GM23338 (cell line): Measurements from ENCODE around the gene ADAMTS4. TPM values are rescaled to one million over a fixed set of nuclear protein-coding genes. Genes with fewer than 3 reads are reported as not detected.
A peak's percentile ranks its signal among the peaks of the same experiment; 100 is the strongest.

Experiments used
- ATAC-seq: fragments of 200-7000 bp; cut with Tn5 transposase; 3 replicates; pipeline ENCODE4 v1.9.1; 2020
- DNase-seq: peaks from one replicate; pipeline ENCODE4 v3.0.0-alpha.2; 2015; ENCODE audit warnings: low spot score
- H2AFZ ChIP-seq: fragments of 200-600 bp; sonication (generic); 2 replicates; pipeline ENCODE4 v1.8.0; 2016; ENCODE audit warnings: antibody characterized with exemption, mild to moderate bottlenecking, moderate library complexity
- H3F3A ChIP-seq: fragments of 200-600 bp; sonication (generic); replicated peaks from 2 replicates; pipeline ENCODE4 v1.8.0; 2017; ENCODE audit warnings: antibody characterized with exemption, mixed run types, low read depth
- H3K27ac ChIP-seq: fragments of 200-600 bp; sonication (generic); 2 replicates; pipeline ENCODE4 v1.6.1; 2016; ENCODE audit warnings: low read depth
- H3K27me3 ChIP-seq: fragments of 200-600 bp; sonication (generic); 2 replicates; pipeline ENCODE4 v1.8.0; 2016; ENCODE audit warnings: mild to moderate bottlenecking, mixed run types, moderate library complexity; ENCODE audit not compliant: insufficient read depth
- H3K36me3 ChIP-seq: fragments of 200-600 bp; sonication (generic); 2 replicates; pipeline ENCODE4 v1.8.0; 2016; ENCODE audit warnings: mild to moderate bottlenecking; ENCODE audit not compliant: insufficient read depth
- H3K4me1 ChIP-seq: fragments of 200-600 bp; sonication (generic); 2 replicates; pipeline ENCODE4 v1.8.0; 2016; ENCODE audit warnings: mild to moderate bottlenecking, moderate library complexity; ENCODE audit not compliant: insufficient read depth
- H3K4me2 ChIP-seq: fragments of 200-600 bp; sonication (generic); 2 replicates; pipeline ENCODE4 v1.7.1; 2017; ENCODE audit warnings: mixed run types
- H3K4me3 ChIP-seq: fragments of 200-600 bp; sonication (generic); 2 replicates; pipeline ENCODE4 v1.6.1; 2016; ENCODE audit warnings: mixed run types
- H3K79me2 ChIP-seq: fragments of 200-600 bp; sonication (generic); replicated peaks from 2 replicates; pipeline ENCODE4 v1.8.0; 2017; ENCODE audit warnings: mild to moderate bottlenecking; ENCODE audit not compliant: insufficient read depth
- H3K9me2 ChIP-seq: fragments of 200-600 bp; sonication (generic); 2 replicates; pipeline ENCODE4 v1.8.0; 2017; ENCODE audit not compliant: insufficient read depth
- H4K20me1 ChIP-seq: fragments of 200-600 bp; sonication (generic); replicated peaks from 2 replicates; pipeline ENCODE4 v1.8.0; 2017; ENCODE audit warnings: mild to moderate bottlenecking; ENCODE audit not compliant: insufficient read depth
- H3K27ac Mint-ChIP-seq: 2 replicates; pipeline ENCODE4 v1.8.0; 2020; ENCODE audit warnings: inconsistent platforms, mild to moderate bottlenecking, moderate library complexity, mixed read lengths
- H3K27me3 Mint-ChIP-seq: 3 replicates; pipeline ENCODE4 v1.8.0; 2022; ENCODE audit warnings: low read depth, mild to moderate bottlenecking, moderate library complexity, mixed read lengths, inconsistent platforms; ENCODE audit not compliant: insufficient read depth, poor library complexity
- H3K36me3 Mint-ChIP-seq: 3 replicates; pipeline ENCODE4 v1.8.0; 2021; ENCODE audit warnings: low read depth, mild to moderate bottlenecking, inconsistent platforms, moderate library complexity, mixed read lengths
- H3K4me1 Mint-ChIP-seq: 3 replicates; pipeline ENCODE4 v1.8.0; 2020; ENCODE audit warnings: mild to moderate bottlenecking, inconsistent platforms, mixed read lengths
- H3K4me3 Mint-ChIP-seq: 3 replicates; pipeline ENCODE4 v1.8.0; 2021; ENCODE audit warnings: moderate library complexity, mild to moderate bottlenecking, inconsistent platforms, mixed read lengths
- H3K9me3 Mint-ChIP-seq: 3 replicates; pipeline ENCODE4 v1.8.0; 2020; ENCODE audit warnings: moderate library complexity, mild to moderate bottlenecking, inconsistent platforms, mixed read lengths
- CTCF ChIP-seq, 2 experiments: fragments of 200-600 bp in 1 of 2; sonication (generic) in 1 of 2; conservative IDR thresholded peaks; 2 replicates each; pipeline versions ENCODE4 v1.5.1 to v1.6.1; 2016 to 2017; ENCODE audit warnings: antibody characterized with exemption in 2 of 2, low read depth in 2 of 2, mild to moderate bottlenecking in 2 of 2, moderate library complexity in 1 of 2
- ETS1 ChIP-seq: IDR thresholded peaks from 2 replicates; pipeline ENCODE4 v1.6.1; 2016; ENCODE audit warnings: antibody characterized with exemption
- EZH2 ChIP-seq: fragments of 200-600 bp; sonication (generic); IDR thresholded peaks from one replicate; pipeline ENCODE4 v1.8.0; 2017; ENCODE audit warnings: antibody characterized with exemption, mild to moderate bottlenecking, low read depth; ENCODE audit not compliant: unreplicated experiment
- NANOG ChIP-seq: IDR thresholded peaks from 2 replicates; pipeline ENCODE4 v1.6.1; 2016; ENCODE audit warnings: antibody characterized with exemption, borderline replicate concordance
- POLR2AphosphoS5 ChIP-seq: IDR thresholded peaks from 2 replicates; pipeline ENCODE4 v1.6.1; 2016; ENCODE audit warnings: antibody characterized with exemption, low read depth
- REST ChIP-seq: IDR thresholded peaks from one replicate; pipeline ENCODE4 v1.6.1; 2018; ENCODE audit warnings: antibody characterized with exemption; ENCODE audit not compliant: unreplicated experiment
- ZNF114 ChIP-seq: fragments of 250-450 bp; sonication (Bioruptor Pico); IDR thresholded peaks from 2 replicates; pipeline ENCODE4 v1.5.0; 2020; ENCODE audit warnings: mild to moderate bottlenecking, moderate library complexity
- polyA plus RNA-seq: library from polyadenylated mRNA; unstranded; fragments of >200 nt; fragmentation: Nextera tagmentation; extraction: Ambion mirVana; gene quantifications from 2 replicates; pipeline ENCODE4 v1.2.1, GENCODE V29; 2016
- total RNA-seq: library from RNA; depleted of rRNA; stranded (reverse); fragments of >200 nt; shearing (Covaris generic); gene quantifications from 2 replicates; pipeline ENCODE4 v1.2.3, GENCODE V29; 2014

ADAMTS4 gene
- total and polyA plus RNA-seq, 2 experiments from 2014 or later, result 1.3 to 5.2 TPM

- TF ChIP-seq ETS1 (no peak), ZNF114 (CRISPR knock-in tag) (no peak), NANOG (no peak)
Observed at GRCh38 chr1:161171696-161172095, 27.2 kb downstream of the ADAMTS4 start (continued).

GRCh38 chr1:161171191-161171590 is 27.7 kb downstream of the ADAMTS4 start:
- peaks cover 7% of the 10 kb centered on the region for H3K4me1 Mint-ChIP-seq
- peaks cover 4% of the 10 kb centered on the region; the same call in 1 of the 2 replicates for H4K20me1 ChIP-seq
- H3K9me3 Mint-ChIP-seq, result no peaks in the 10 kb centered on the region
- no peak overlapping the region for H2AFZ ChIP-seq
- ATAC-seq, result no peak
- no peak overlapping the region for H3K4me3 Mint-ChIP-seq
- H3K4me3 ChIP-seq, result no peak overlapping the region
- no peak for TF ChIP-seq REST
- TF ChIP-seq CTCF (conservative IDR thresholded peaks at IDR 0.05; ENCODE audit: low read depth in 2 of 2), result peak; percentile 51 to 52
- TF ChIP-seq NANOG, result no peak
- H3K27ac Mint-ChIP-seq, result no peak overlapping the region
- peaks cover under 1% of the 10 kb centered on the region; the same call in 1 of the 2 replicates for H3K4me1 ChIP-seq
- H3K27me3 ChIP-seq, result no peaks in the 10 kb centered on the region
- DNase-seq, result peak; percentile 42
- peaks cover 17% of the 10 kb centered on the region for H3K36me3 ChIP-seq
- H3F3A ChIP-seq, result peaks cover 12% of the 10 kb centered on the region
- H3K9me2 ChIP-seq, result no peaks in the 10 kb centered on the region
- no peak overlapping the region for H3K4me2 ChIP-seq
- peaks cover under 1% of the 10 kb centered on the region for H3K79me2 ChIP-seq
- peaks cover 54% of the 10 kb centered on the region for H3K36me3 Mint-ChIP-seq
- no peak overlapping the region for H3K27ac ChIP-seq
- peaks cover 13% of the 10 kb centered on the region for H3K27me3 Mint-ChIP-seq

GRCh38 chr1:161168906-161169305 is 29.9 kb downstream of the ADAMTS4 start:
- H3K9me2 ChIP-seq, result no peaks in the 10 kb centered on the region
- TF ChIP-seq REST (no peak), ZNF114 (CRISPR knock-in tag) (no peak), ETS1 (no peak), NANOG (no peak), POLR2AphosphoS5 (no peak), EZH2 (no peak)

More at GRCh38 chr1:161168906-161169305, 29.9 kb downstream of the ADAMTS4 start:
- no peak overlapping the region for H3K4me2 ChIP-seq
- H3K27ac ChIP-seq, result no peak overlapping the region
- no peak overlapping the region for H2AFZ ChIP-seq
- H3K27ac Mint-ChIP-seq, result no peak overlapping the region
- H3K4me3 Mint-ChIP-seq, result no peak overlapping the region
- peaks cover 7% of the 10 kb centered on the region; the same call in 1 of the 2 replicates for H3K4me1 ChIP-seq
- H3K9me3 Mint-ChIP-seq, result no peaks in the 10 kb centered on the region
- H3K27me3 Mint-ChIP-seq, result peaks cover 19% of the 10 kb centered on the region
- peaks cover 16% of the 10 kb centered on the region for H3K36me3 ChIP-seq
- no peaks in the 10 kb centered on the region for H3K79me2 ChIP-seq
- no peaks in the 10 kb centered on the region; the same call in 1 of the 2 replicates for H4K20me1 ChIP-seq
- H3K27me3 ChIP-seq, result no peaks in the 10 kb centered on the region
- peaks cover 44% of the 10 kb centered on the region for H3K36me3 Mint-ChIP-seq
- H3K4me3 ChIP-seq, result no peak overlapping the region
- ATAC-seq, result no peak
- no peak for DNase-seq
- peaks cover 21% of the 10 kb centered on the region for H3F3A ChIP-seq
- H3K4me1 Mint-ChIP-seq, result peaks cover 12% of the 10 kb centered on the region
